ENCODE measurements around the gene ARHGAP26.

The ARHGAP26 gene

DNA sequence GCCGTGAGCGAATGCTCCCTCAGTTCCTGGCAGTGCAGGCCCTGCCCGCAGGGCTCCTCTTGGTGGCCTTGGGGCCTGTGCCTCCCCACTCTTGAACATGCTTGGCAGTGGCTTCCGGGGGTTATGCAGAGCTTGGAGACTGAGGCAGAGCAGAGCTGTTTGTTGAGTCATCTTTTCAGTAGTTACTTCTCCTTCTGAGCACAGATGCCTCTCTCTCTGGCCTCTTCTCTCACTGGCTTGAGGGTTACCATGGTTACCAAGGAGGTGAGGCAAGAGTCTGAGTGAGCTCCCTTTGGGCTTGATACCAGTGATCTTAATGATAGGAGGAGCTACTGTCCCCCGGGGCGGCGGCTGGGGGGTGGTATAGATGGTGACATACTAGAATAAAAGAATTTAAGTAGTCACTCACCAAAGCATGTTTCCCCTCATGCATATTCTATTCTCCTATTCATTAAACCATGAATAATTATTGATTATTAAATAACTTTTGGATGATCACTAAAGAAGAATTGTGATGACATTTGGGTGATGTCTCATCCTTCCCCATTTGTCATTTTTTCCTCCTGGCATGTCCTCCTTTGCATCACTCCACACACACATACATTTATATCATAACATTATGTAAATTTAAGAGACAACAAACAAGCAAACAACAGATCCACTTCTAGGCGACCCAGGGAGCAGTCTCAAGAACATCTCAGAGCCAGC lies 111.1 kb downstream of the ARHGAP26 start:
- peak; percentile 97 for DNase-seq

DNA sequence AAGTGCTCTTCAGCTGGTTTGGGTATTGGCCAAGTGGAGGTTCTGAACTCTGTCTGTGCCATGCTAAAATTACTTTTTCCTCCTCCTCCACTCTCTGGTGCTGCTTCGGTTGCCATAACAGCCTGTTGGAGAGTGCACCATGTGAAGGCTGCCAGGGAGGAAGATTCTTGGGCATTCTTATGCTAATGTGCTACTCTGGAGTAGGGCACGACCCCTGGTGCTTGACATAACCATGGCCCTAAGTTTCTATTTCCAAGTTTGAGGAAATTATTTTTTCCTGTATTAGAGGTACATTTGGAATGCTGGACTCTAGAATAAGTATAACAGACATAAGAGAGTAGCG lies 111.6 kb downstream of the ARHGAP26 start:
- DNase-seq, result no peak

DNA sequence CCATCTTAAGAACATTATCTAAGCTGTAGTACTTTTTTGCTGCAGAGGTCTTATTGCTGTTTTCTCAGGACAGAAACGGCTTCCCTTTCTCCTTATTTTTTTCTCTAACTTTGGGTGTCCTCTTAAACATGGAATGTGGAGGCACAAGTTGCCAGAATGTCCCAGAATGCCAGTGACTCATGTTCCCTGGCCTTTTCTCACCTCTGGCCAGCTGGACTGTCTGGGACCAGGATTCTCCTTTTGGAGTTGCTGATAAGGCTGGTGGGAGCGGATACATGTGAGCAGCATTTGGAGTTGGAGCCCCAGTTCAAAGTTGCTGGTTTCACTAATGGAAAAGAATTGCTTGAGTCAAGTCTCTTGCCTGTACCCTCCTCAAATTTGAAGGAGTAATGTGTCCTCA lies 112.8 kb downstream of the ARHGAP26 start:
- DNase-seq, result no peak

DNA sequence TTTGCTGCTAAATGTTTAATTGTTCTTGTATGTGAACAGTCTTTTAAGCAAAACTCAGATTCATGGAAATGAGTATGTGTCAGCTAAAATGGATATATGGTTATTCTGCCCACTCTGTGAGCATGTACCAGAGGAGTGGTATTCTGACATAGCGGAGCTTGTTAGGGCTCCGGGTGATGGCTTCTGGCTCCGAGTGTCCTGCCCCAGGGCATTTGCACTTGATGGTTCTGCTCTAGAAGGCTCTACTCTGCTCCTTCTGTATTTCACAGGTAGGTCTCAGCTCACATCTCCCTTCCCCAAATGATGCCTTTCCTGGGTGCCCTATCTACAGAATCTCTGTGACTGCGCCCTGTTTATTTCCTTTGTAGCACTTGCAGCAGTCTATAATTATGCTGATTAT lies 113.3 kb downstream of the ARHGAP26 start:
- DNase-seq, result no peak

DNA sequence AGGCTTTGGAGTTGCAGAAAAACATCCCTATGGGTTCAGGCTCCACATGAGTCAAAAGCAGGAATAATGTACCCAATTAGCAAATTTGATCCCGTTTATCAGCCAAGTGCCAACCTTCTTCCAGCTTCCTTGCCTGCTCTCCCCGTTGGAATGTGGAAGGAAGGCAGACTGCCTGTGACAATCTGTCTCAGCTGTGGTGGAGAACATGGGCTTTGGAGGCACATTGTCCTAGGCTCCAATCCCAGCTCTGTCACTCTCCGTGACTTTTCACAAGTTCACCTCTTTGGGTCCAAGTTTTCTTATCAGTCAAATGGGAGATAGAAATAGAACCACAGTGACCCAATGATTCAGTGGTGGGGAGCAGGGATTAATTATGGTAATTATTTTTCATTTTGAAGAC lies 113.9 kb downstream of the ARHGAP26 start:
- DNase-seq, result no peak

DNA sequence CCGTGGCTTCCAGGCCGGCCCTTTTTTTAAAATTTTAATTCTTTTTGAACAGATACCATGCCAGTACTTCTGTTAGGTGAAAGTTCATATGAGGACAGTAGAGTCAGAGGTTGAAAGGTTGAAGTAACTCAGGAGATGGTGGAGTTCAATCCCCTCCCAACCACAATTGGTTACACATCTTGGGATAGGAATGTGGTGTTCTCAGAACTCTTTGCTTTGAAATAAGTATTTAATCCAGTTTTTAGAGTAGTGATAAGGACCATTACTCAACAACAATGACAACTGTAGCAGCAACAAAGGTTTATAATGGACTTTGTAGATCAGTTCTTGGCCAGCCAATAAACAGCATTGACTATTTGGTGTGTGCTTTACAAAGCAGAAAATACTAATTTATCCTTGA lies 116.0 kb downstream of the ARHGAP26 start:
- DNase-seq, result no peak

DNA sequence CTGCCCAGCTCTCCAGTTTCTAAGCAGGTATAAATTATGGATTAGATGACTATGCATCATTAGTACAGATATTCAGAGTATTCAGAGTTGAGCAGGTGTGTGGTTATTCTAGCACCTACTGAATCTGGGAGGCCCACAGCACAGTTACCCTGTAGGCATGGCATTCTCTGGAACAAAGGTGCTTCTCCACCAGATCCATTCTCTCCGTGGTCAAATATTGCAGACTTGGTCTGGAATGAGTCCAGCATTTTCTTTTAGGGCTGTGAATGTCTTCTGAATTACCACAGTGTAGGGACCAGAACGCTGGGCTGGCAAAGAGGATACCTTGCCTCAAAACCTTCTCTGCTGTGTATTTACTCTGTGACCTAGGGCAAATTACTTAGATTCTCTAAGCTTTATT lies 116.8 kb downstream of the ARHGAP26 start:
- DNase-seq, result no peak

DNA sequence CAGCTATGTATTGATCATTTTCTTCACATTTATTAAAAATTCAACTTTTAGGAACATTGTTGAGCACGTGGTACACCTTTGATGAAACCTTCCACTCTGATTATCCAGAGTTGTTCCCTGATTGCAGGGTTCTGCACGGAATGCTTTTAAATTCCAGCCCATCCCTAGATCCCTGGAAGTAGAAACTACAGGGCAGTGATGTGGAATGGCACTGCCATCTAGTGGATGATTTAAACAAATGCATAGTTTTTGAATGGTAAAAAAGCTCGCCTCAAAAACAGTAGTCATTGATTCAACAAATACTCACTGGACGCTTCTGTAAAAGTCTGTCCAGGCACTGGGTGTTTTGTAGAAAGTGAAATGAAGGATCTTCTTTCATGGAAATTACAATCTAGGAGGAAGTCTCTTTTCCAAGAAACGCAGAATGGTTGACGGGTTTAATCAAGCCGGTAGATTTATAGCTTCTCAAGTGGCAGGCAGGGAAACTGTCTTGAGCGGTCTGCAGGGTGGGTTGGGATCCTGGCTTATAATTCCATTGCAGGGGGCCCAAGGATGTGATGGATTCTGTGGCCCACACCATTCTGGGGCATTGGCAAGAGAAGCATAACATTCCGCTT lies 118.4 kb downstream of the ARHGAP26 start:
- DNase-seq, result no peak

DNA sequence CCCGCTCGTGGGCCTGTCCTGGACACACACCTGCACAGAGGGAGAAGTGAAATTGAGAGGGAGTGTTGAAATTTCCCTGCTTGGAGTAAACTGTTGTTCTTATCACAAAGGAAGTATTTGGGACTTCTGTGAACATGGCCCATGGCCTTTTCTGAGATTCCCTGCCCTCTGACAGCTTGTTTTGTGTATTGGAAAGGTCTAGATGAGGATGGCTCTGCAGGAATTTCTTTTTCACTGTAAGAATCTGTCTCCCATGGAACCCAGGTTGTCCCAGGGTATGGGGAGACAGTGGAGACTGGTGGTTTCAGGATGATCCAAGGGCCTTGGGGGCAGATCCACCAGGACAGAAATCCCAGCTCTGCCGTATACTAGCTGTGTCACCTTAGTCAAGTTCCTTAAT lies 121.8 kb downstream of the ARHGAP26 start:
- no peak for DNase-seq

DNA sequence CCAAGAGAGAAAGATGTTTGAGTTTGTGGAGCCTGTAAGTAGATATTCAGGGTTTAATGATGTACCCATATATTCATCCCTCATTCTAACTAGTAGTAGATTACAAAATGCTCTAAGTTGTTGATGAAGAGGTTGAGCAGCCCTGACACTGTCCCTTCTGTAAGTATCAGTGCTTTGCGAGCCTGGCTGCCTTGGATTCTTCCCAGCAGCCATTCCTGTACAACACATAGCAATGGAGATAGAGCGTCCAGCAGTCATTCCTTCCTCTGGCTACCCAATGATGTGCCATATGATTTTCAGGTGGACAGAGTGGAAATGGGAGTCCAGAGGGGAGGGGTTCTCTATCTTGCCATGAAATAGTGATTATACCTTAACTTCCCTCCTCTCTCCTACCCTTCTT lies 124.1 kb downstream of the ARHGAP26 start:
- DNase-seq, result no peak

DNA sequence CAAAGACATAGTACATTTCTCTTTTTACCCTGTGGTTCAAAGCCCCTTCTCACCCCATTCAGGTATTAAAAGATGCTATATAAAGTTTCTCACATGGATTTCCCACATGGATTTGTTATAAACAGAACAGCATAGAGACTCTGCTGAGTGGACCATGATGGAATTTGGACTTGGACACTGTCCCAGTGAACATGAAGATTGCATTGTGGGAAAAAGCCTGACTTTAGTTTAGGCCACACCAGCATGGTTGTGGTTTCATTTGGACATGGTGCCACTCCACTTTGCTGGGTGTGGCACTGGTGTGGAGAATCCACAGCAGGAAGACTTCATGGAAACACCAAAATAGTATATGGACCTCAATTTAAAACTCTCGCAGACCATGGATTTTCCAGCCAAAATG lies 124.6 kb downstream of the ARHGAP26 start:
- DNase-seq, result no peak

DNA sequence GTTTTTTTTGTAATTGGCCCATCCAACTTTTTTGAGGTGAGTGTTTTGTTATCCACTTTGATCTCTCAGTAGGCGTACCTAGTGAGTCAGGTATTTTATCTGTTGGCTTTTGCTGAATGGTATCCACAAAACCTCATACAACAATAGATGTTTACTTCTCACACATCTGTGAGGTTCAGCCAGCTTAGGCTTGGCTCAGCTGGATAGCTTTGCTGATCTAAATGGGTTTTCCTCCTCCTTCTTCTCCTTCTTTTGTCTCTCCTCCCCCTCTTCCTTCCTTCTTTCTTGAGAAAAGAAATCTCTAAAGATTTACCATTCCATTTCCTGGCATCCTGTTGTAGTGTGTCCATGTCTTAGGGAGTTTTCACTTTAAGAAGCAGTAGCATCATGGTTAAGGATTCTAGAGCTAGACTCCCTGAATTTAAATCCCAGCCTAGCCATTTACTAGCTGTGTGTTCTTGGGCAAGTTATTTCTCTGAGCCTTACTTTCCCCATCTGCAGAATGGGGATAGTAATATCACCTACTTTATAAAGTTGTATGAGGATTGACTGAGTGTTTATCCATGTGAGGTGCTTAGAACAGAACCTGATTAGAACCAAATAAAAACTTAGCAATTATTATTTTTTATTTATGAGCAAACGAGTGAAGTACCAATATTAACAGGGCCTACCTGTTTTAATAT lies 126.3 kb downstream of the ARHGAP26 start:
- DNase-seq, result no peak

DNA sequence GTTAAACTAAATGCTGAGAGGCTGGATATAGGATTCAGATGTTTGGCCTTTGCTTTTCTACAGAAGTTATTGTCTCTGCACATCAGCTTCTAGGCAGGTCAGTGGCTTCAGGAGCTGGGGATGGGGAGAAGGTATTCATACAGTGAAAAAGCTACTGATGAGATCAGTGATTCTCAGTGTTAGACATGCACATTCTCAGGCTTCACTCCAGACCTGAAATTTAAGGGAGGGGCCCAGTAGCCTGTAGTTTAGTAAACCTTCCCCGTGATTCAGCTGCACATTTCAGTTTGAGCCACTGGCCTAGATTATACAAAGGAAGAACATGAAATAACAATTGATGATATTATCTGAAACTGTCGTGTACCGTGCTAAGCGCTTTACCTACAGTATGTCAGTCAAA lies 127.2 kb downstream of the ARHGAP26 start:
- DNase-seq, result no peak

DNA sequence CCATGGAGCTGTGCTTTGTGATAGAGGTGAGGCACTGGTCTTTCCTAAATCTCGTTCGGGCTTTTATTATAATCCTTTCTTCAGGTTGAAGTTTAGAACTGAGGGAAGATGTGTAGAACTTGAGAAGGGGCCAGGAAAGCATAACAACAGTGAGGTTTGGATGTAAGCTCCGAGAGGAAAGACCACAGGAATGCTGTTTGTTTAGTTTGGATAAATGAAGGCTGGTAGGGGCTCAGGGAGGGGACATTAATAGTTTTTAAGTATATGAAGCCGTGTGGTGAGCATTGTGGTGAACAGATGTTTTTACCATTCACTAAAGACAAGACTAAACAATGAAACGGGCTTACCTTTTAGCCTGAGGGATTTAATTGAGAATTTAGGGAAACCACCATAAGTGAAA lies 130.8 kb downstream of the ARHGAP26 start:
- no peak for DNase-seq

DNA sequence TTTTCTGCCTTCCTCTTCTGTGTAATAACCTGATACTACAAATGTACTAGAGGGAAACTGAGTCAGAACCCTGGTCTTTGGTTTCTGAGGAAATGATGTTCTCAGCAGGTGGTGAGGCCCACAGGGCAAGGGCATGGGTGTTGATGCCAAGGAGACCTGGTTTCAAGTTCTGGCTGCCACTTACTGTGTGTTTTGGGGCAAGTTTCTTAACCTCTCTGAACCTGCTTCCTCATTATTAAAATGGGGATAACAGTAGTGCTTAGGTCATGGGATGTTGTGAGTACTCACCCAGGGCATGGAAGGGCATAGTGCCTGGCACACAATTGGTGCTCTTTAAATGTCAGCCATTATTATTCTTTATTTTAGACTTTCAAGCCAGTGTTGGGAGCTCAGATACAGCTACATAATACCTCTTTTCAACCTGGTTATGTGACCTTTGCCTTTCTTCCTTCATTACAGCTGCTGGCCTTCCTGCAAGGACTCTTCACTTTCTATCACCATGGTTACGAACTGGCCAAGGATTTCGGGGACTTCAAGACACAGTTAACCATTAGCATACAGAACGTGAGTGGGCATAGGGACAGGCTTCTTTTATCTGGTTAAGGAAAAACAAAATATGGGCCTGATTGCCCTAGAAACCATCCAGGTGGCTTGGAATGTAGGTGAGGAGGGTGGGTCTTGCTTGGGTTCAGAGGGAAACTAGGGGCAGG lies 131.5 kb downstream of the ARHGAP26 start:
- no peak for DNase-seq

DNA sequence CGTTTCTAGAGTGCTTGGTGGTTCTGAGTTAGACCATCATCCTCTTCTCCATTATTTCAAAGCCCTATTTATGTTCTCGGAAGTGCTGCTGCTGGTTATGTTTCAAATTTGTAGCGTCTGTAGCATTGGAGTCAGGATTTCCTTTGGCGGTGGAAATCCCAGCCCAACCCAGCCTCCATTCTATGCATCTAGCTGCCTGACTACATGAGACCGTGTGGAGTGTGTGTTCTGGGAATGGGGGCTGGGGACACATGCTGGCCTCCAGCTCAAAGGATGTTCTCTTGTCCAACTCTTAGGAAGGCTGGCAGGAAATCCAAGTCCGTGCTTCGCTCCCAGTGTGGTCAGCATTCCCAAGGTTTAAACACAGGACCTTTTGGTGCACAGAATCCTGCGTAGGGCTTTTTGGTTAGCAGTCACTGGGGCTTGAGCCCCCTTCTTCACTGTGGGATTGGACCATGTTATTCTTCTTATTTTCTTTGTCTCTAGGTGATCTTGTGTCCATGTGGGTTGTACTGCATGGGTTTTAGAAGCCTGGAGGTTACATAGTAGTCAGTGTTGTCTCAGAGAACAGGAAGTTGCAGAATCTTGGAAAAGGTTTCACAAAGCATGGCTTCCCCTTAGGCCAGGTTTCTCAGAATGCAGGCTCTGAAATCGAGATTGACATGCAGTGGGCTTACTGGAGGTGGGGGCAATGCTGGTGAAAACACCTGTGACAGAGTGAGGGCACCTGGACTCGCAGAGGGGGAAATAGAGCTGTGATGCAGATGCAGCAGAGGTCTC lies 132.2 kb downstream of the ARHGAP26 start:
- DNase-seq, result no peak

DNA sequence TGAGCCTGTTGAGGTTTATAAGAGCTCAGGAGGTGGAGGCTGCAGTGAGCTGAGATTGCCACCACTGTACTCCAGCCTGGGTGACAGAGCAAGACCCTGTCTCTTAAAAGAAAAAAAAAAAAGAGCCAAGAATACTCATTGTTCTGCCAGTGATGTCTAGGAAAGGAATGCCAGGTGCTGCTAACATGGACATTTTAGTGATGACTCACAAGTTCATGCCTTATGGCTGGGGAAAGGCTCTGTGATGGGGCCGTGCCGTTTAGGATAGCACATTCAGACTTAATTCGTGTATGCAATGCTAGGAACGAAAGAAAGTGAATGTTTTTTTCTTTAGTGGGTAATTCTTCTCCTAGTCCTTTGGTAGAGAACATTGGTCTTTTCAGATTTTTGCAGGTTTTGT lies 134.2 kb downstream of the ARHGAP26 start:
- no peak for DNase-seq

DNA sequence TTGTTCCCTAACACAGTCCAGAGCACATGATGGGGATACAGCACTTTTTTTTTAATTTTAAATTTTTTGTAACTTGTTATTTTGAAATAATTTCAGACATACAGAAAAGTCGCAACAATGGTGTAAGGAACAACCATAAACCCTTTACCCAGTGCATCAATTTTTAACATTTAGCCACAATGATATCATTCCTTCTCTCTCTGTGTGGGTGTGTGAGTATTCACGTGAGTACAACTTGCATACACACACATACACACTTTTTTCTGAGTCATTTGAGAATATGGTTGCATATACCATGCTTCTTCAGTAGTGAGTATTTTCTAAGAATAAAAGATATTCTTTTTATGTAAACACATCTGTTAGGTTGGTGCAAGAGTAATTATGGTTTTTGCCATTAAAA lies 135.2 kb downstream of the ARHGAP26 start:
- DNase-seq, result no peak

DNA sequence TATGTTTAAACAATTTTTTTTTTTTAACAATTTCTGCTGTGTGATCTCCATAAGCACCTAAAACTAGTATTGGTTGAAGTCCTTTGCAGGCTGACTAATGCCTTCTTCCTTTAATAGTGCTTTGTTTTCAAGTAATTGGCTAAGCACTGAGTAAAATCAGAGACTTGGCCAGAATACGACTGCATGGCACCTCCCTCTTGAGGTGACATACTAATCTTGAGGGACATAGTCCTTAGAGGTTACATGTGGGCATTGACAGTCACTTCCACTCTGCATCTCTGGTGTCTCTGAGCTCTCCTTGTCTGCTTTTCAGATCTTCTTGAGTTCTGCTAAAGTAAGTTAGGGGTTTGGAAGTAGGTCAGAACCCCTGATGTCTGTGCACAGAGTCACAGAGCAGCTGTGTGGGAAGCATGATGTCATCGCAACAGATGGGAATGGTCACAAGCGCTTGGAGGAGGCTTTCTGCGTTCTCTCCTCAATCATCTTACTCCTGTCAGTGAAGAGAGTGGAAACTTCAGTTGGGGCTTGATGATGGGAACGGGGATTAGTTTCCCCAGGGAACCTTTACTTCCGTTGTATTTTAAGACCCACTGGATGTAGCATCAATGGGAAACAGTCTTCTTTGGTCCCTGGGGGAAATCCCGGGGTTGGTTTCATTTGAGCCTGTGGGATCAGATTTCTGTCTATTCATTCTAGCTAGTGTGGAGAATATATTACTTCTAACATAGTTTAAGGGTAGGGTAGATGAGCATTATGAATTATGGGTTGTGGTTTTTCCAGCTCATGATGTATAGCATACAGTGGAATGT lies 136.9 kb downstream of the ARHGAP26 start:
- no peak for DNase-seq

DNA sequence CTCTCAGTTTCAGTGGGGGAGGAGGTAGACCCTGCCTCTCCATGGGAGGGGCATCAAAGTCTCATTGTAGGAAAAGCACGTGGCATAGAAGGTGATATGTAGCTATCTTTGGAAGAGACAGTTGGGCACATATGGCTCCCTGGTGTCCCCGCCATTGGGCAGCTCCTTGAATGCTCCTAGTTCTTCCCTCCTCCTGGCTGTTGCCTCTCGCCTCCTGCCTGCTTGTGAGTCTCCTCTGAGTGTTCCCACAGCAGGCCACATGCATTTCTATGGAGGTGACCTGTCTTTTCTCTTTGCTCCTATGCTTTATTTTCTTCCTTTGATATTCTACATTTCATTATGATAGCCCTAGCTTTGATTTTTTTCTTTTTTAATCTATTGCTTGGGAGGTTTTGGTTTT lies 138.5 kb downstream of the ARHGAP26 start:
- DNase-seq, result no peak

DNA sequence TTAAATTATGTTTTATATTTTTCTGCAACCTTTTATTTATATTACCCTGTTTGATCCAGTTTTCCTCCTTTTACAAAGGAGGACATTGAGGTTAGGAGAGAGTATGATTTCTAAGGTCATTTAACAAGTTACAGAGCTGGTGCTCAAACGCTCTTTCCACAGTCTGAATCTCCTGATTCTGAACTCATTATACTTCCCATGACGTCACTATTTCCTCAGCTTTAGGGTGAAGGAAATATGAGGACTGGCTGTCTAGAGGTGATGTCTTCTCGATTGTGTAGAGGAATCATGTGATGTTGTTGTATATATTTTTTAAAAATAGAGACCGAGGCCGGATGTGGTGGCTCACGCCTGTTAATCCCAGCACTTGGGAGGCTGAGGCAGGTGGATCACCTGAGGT lies 140.0 kb downstream of the ARHGAP26 start:
- no peak for DNase-seq

DNA sequence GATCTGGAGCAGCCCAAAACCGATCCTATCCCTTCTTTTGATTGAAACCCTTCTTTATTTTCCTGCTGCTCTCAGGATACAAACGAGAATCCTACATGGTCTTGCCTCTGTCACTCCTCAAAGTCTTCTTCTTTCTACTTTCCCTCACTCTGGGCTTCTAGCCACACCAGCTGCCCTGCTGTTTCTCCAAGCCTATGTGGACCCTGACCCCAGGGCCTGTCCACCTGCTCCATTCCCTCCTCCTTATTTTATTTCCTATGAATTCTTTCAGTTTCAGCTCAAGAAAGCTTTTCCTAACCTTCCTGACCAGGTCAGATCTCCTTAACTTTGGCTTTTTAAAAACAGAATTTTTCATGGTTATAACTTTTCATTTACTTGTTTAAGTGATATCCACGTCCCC lies 141.0 kb downstream of the ARHGAP26 start:
- DNase-seq, result no peak

Measured in SIG-M5 (cell line).